NT2/D1 (cell line): Measurements from ENCODE around the gene GAN.
"Not testable (repeated sequence)": the region's sequence is repeated elsewhere in the genome, so short reads cannot be mapped to it uniquely, and the experiment has no call there.

ENCODE experiments used
- DNase-seq: peaks from one replicate; pipeline ENCODE4 v3.0.0-alpha.2; 2011; ENCODE audit warnings: low read depth, low spot score
- H3K27me3 ChIP-seq: 2 replicates; pipeline ENCODE4 v1.6.0; 2011; ENCODE audit warnings: mild to moderate bottlenecking; ENCODE audit not compliant: insufficient read length, insufficient read depth
- H3K36me3 ChIP-seq: 2 replicates; pipeline ENCODE4 v1.6.1; 2011; ENCODE audit warnings: mild to moderate bottlenecking, low read length, mixed read lengths; ENCODE audit not compliant: insufficient read depth, insufficient read length
- H3K4me1 ChIP-seq: 2 replicates; pipeline ENCODE4 v1.5.1; 2011; ENCODE audit not compliant: insufficient read depth, insufficient read length
- H3K4me3 ChIP-seq: 2 replicates; pipeline ENCODE4 v1.5.1; 2011; ENCODE audit warnings: low read depth; ENCODE audit not compliant: insufficient read length
- H3K9ac ChIP-seq: 2 replicates; pipeline ENCODE4 v1.6.0; 2011; ENCODE audit warnings: low read depth; ENCODE audit not compliant: insufficient read length
- H3K9me3 ChIP-seq: 2 replicates; pipeline ENCODE4 v1.5.1; 2011; ENCODE audit warnings: mild to moderate bottlenecking, low read length; ENCODE audit not compliant: insufficient read depth
- SUZ12 ChIP-seq: IDR thresholded peaks from 2 replicates; pipeline ENCODE4 v1.6.1; 2011; ENCODE audit not compliant: insufficient read length, insufficient read depth; ENCODE audit errors: extremely low read depth
- YY1 ChIP-seq: IDR thresholded peaks from 2 replicates; pipeline ENCODE4 v1.6.1; 2011; ENCODE audit not compliant: insufficient read length, insufficient read depth
- ZNF274 ChIP-seq: IDR thresholded peaks from 2 replicates; pipeline ENCODE4 v1.6.1; 2011; ENCODE audit warnings: mild to moderate bottlenecking, low read depth, low read length

The GAN gene

DNA sequence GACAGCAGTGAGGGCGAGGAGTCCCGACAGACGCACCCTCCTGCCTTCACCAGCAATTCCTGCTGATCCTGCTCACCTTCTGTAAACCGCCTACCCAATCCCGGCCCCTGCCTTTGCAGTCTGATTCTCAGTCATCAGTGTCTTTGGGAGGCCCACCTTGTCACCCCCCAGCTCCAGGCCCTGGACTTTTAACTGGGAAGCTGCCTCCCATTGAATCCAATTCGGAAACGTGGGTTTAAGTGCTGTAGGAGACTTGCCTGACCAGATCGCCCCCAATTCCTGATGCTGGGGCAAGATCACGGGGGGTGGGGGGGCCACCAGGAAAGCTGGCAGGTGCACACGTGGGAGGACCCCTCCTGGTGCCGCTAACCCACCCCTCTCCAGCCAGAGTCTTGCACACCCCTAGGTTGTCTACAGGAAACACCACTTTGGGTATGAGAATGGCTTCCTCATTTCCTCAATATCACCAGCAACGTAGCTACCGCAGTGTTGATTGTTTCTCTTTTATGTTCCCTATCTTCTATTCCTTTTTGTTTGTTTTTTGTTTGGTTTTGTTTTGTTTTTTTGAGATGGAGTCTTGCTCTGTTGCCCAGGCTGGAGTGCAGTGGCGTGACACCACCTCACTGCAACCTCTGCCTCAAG lies 83.2 kb downstream of the GAN start:
- H3K4me1 ChIP-seq: no peaks in the 10 kb centered on the region
- no peak overlapping the region for H3K4me3 ChIP-seq
- H3K27me3 ChIP-seq: no peaks in the 10 kb centered on the region
- no peak for DNase-seq
- H3K36me3 ChIP-seq: no peaks in the 10 kb centered on the region
- TF ChIP-seq SUZ12 (no peak), ZNF274 (no peak), YY1 (no peak)
- peaks cover 14% of the 10 kb centered on the region; the same call in 1 of the 2 replicates for H3K9me3 ChIP-seq
- no peak overlapping the region for H3K9ac ChIP-seq

DNA sequence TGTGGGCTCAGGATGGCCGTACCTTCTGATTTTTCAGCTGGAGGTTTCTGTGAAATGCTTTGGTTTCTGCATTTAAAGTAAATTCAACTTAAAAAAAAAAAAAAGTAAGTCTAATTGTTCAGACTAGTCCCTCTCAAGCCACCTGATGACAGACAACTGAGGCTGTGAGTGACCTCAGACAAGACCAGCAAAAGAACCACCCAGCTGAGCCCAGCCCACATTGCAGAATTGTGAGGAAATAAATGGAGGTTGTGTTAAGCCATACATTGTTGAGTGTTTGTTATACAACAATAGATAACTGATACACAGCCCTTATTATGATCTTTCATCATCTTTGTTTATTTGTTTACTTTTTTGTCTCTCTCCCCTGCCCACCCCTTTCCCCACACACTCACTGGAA lies 85.1 kb downstream of the GAN start:
- Histone ChIP-seq H3K9me3 (peaks cover 14% of the 10 kb centered on the region; the same call in 1 of the 2 replicates), H3K4me3 (no peak overlapping the region)

DNA sequence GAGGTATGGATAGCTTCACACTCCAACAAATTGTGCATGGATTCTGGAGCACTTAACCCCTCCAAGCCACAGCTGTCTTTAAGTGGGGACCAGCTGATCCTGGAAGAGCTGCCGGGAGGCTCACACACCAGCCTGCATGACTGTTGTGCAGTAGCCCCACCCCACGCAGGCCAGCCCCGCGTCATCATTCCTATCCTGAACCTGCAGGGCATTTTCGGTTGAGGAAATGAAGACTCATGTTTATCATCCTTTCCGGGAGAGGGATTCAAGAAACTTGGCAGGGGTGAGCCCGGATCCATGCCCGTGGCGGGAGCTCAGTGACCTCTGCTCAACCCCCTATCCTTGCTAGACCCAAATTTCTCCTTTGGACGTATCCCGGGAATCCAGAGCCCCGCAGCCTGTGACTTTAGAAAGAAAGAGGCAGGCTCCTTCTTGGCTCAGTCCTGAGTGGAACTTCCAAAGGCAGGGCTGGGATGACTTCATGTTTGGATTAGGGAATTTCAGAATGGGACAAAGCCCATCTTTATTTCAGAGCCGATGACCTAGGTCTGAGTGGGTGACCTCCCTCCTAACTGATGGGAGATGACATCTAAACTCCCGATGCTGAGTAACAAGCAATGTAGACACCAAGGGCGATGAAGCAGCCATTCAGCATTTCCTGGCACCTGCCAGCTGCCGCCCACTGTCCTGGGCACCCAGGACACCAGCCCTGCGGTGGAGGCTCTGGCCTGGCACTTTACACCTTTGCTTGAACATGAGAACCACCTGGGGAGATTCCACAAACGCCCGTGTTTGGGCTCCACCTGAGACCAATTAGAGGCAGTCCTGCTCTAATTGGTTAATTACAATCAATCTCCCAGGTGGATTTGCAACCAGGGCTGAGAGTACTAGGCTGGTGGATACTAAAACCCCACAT lies 86.5 kb downstream of the GAN start:
- peaks cover 9% of the 10 kb centered on the region for H3K27me3 ChIP-seq
- H3K9me3 ChIP-seq: peaks cover 14% of the 10 kb centered on the region; the same call in 1 of the 2 replicates
- no peak overlapping the region for H3K4me3 ChIP-seq
- H3K4me1 ChIP-seq: no peaks in the 10 kb centered on the region
- H3K36me3 ChIP-seq: no peaks in the 10 kb centered on the region
- TF ChIP-seq ZNF274: no peak
- TF ChIP-seq SUZ12: no peak
- TF ChIP-seq YY1: no peak
- no peak overlapping the region for H3K9ac ChIP-seq
- DNase-seq: no peak

More for the DNA sequence above, 85.1 kb downstream of the GAN start:
- DNase-seq: no peak
- Histone ChIP-seq H3K4me1 (no peaks in the 10 kb centered on the region), H3K9ac (no peak overlapping the region), H3K36me3 (no peaks in the 10 kb centered on the region), H3K27me3 (peaks cover 6% of the 10 kb centered on the region)
- TF ChIP-seq ZNF274 (no peak), SUZ12 (no peak), YY1 (no peak)

DNA sequence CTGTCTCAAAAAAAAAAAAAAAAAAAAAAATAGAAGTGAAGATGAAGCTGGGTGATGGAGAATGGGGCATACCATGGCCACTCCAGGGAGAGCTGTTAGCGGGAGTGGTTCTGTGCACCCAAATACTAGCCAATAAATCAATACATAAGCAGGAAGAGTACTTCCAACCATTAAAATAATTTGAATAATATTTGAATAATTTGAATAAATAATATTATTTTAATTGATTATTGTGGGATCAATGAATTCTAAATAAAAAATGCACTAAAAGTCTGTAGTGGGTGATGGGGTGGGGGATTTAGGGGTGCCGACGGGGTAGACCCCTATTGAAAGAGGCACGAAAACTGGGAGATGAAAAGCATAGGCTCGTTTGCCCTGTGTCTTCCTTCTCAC lies 88.4 kb downstream of the GAN start:
- Histone ChIP-seq H3K4me1 (no peaks in the 10 kb centered on the region), H3K4me3 (no peak overlapping the region), H3K27me3 (peaks cover 9% of the 10 kb centered on the region), H3K36me3 (no peaks in the 10 kb centered on the region), H3K9me3 (peaks cover 14% of the 10 kb centered on the region; the same call in 1 of the 2 replicates), H3K9ac (no peak overlapping the region)
- no peak for TF ChIP-seq ZNF274
- no peak for TF ChIP-seq YY1
- no peak for TF ChIP-seq SUZ12
- no peak for DNase-seq

DNA sequence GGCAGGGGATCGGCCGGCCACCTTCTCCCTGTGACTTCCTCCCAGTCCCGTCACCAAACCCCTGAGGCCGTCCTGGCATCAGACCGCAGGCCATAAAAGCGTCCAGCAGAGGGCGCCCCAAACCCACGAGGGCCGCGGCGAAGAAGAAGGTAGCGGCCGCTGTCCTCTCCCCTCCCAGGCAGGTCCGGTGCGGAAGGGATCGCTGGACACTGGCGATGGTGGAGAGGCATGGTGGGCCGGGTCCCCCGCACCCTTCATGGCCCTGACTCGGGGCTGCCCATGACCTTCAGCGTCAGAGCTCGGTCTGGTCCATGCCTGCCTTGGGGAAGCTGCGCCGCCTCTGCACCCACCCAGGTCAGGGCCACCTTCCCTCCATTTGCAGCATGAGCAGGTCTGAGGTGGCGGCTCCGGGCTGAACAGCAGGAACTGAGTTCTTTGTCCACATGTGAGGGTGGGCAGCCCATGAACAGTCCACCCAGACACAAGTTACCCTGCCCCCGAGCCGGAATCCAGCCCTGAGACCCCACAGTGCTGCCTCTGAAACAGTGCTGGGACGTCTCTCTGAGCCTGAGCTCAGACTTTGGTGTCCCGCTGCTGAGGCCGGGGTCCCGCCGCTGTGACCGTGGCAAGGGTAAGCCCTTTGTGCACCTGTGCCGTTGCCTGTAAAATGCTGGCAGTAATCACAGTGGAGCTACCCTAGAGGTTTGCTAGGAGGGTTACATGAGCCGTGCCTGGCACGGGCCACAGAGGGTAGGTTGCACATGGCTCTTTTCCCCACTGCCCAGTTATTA lies 89.0 kb downstream of the GAN start:
- no peak for TF ChIP-seq SUZ12
- no peak for TF ChIP-seq ZNF274
- TF ChIP-seq YY1: no peak
- H3K4me1 ChIP-seq: no peaks in the 10 kb centered on the region
- peak overlapping the region; percentile 71 for H3K9ac ChIP-seq
- peak overlapping the region; percentile 22 for H3K4me3 ChIP-seq
- peaks cover 14% of the 10 kb centered on the region; the same call in 1 of the 2 replicates for H3K9me3 ChIP-seq
- peaks cover 9% of the 10 kb centered on the region for H3K27me3 ChIP-seq
- no peaks in the 10 kb centered on the region for H3K36me3 ChIP-seq
- DNase-seq: peak; percentile 76

DNA sequence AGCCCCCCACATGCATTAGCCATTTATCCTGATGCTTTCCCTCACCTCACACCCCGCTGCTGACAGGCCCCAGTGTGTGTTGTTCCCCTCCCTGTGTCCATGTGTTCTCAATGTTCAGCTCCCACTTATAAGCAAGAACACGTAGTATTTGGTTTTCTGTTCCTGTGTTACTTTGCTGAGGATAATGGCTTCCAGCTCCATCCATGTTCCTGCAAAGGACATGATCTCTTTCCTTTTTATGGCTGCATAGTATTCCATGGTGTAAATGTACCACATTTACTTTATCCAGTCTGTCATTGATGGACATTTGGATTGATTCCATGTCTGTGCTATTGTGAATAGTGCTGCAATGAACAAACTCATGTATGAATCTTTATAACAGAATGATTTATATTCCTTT lies 90.2 kb downstream of the GAN start:
- not testable (repeated sequence) for H3K4me1 ChIP-seq, H3K36me3 ChIP-seq, H3K27me3 ChIP-seq, H3K9ac ChIP-seq, DNase-seq, H3K9me3 ChIP-seq, H3K4me3 ChIP-seq

DNA sequence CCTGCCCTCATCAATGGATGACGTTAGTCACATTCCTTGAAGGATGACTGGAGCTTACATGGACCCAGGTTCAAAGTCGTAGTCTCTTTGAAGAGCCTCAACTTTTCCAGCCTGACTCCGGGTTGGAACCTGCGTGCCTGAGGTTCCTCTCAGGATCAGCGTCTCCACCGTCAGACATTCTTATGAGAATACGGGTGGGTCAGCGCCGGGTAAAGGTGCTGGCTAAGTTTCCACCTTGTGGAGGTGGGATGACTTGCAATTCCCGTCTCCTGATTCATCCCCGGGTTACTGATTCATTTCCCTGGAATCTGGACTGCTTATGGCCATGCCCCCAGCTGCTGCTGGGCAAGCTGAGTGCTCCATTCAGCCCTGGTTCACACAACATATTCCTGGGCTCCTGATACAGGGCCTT lies 90.9 kb downstream of the GAN start:
- Histone ChIP-seq H3K27me3 (peaks cover 9% of the 10 kb centered on the region), H3K4me1 (peaks cover 2% of the 10 kb centered on the region), H3K9me3 (no peaks in the 10 kb centered on the region), H3K4me3 (no peak overlapping the region), H3K36me3 (no peaks in the 10 kb centered on the region), H3K9ac (no peak overlapping the region)
- TF ChIP-seq ZNF274 (no peak), SUZ12 (no peak), YY1 (no peak)
- no peak for DNase-seq
